Measurements from ENCODE around the gene TFPI. TPM values are rescaled to one million over a fixed set of nuclear protein-coding genes. Genes with fewer than 3 reads are reported as not detected.

The TFPI gene
- total and polyA plus RNA-seq, 10 of the 15 experiments (the other 5 are each of a cell fraction or from before 2014, with no cell fraction given), result 0.07 to 0.59 (median 0.34) TPM

DNA sequence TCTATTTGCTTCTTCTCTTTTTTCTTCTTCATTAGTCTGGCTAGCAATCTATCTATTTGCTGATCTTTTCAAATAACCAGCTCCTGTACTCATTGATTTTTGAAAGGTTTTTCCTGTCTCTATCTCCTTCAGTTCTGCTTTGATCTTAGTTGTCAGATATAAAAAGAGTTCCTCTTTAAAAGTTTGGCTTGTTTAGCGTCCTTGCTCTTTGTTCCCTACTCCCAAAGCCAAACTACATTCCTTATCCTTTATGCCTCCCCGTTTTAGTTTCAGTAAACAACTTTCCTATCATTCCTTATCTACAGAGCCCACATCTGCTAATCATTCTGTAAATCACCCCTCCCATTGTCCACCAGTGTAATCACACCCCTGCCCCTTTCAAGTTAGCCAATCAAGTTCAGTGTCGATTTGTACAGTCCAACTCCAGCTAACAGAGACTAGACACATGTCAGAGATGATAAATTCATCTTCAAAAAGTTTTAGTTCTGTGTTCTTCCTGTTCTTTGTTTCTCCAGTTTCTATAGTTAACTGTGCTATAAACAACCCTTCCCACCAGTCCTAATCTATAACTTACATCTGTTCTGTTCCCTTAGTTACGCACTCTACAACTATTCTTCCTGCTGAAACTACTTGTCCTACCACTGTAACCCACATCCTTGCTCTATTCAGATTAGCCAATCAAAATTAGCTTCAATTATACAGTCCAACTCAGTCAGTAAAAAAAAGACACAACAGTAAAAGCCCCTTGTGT, 44.4 kb downstream of the TFPI start:
- no peak overlapping the region for H3K4me3 ChIP-seq
- no peaks in the 10 kb centered on the region for H3K79me2 ChIP-seq (ENCODE audit: control insufficient read depth, insufficient read depth, low read length)
- CTCF ChIA-PET, result interaction anchor here (1.0 to 2.0 kb wide), 2 partner anchors 10 to 71 kb away, joined by 3 to 4 read pairs; no protein-coding TSS in a partner anchor
- H3K36me3 ChIP-seq (ENCODE audit: control insufficient read depth in 2 of 2, insufficient read depth in 2 of 2, low read length in 1 of 2), result no peaks in the 10 kb centered on the region
- H3K9me3 ChIP-seq (replicated peaks; ENCODE audit: control insufficient read depth, insufficient read depth, low read length), result no peaks in the 10 kb centered on the region
- intact Hi-C loops (cut with micrococcal nuclease; ENCODE audit: unreplicated experiment) (loop anchor here (10.0 kb wide), 1 partner anchor 855 kb away; no protein-coding TSS in a partner anchor), in situ Hi-C loops (cut with MboI) (no loop called here)
- H3K27ac ChIP-seq (ENCODE audit: control insufficient read depth, insufficient read depth), result no peak overlapping the region
- no peaks in the 10 kb centered on the region for H3K4me1 ChIP-seq (ENCODE audit: control insufficient read depth, insufficient read depth, low read length)
- POLR2A ChIA-PET, result interaction anchor here (0.7 kb wide), 1 partner anchor 34 kb away, joined by 3 read pairs; no protein-coding TSS in a partner anchor
- DNase-seq (ENCODE audit: low read depth, low spot score) (no peak), ATAC-seq (peak; percentile 41; the same call in 2 of the 3 replicates), FAIRE-seq (no peak)
- SMC1A ChIA-PET (ENCODE audit: uncharacterized antibody, unreplicated experiment), result interaction anchor here (0.8 to 2.1 kb wide), 3 partner anchors 10 to 71 kb away, joined by 3 to 7 read pairs (median 4); no protein-coding TSS in a partner anchor
- no peaks in the 10 kb centered on the region for H4K20me1 ChIP-seq (ENCODE audit: control insufficient read depth, insufficient read depth)
- no peak overlapping the region for H3K9ac ChIP-seq (ENCODE audit: control insufficient read depth, insufficient read depth, low read length)
- no TSS peak for BruUV-seq (replicated peaks)
- no peaks in the 10 kb centered on the region for H3K27me3 ChIP-seq (replicated peaks in 1 of 2; ENCODE audit: control insufficient read depth in 2 of 2, insufficient read depth in 2 of 2, low read length in 1 of 2)
- RAD21 ChIA-PET (ENCODE audit: unreplicated experiment), result interaction anchor here (0.7 to 1.3 kb wide), 2 partner anchors 10 kb away, joined by 3 to 5 read pairs; no protein-coding TSS in a partner anchor
- TF ChIP-seq NRF1 (conservative IDR thresholded peaks at IDR 0.05; ENCODE audit: low read depth, low read length) (no peak), KDM1A (IDR thresholded peaks at IDR 0.05; ENCODE audit: borderline replicate concordance) (no peak), KLF5 (IDR thresholded peaks at IDR 0.05; ENCODE audit: partially characterized antibody) (no peak), E2F4 (IDR thresholded peaks at IDR 0.05; ENCODE audit: low read depth, low read length) (no peak), SIX5 (IDR thresholded peaks at IDR 0.05; ENCODE audit: low read depth, low read length, severe bottlenecking) (no peak), ZNF622 (IDR thresholded peaks at IDR 0.05) (no peak), ZBED1 (IDR thresholded peaks at IDR 0.05; ENCODE audit: borderline replicate concordance) (no peak), RFX5 (IDR thresholded peaks at IDR 0.05; ENCODE audit: low read depth, low read length) (no peak), MEF2A (IDR thresholded peaks at IDR 0.05; ENCODE audit: insufficient read depth, low read depth, low read length) (no peak), NR2F1 (conservative IDR thresholded peaks at IDR 0.05) (no peak), SMC3 (IDR thresholded peaks at IDR 0.05; ENCODE audit: borderline replicate concordance, low read length) (no peak), SMAD1 (IDR thresholded peaks at IDR 0.05; ENCODE audit: low read depth, partially characterized antibody) (no peak), RBBP5 (conservative IDR thresholded peaks at IDR 0.05) (no peak), EZH2 (IDR thresholded peaks at IDR 0.05; ENCODE audit: borderline replicate concordance, control insufficient read depth, low read depth, low read length) (no peak), GATAD2B (conservative IDR thresholded peaks at IDR 0.05; ENCODE audit: low read depth) (no peak), FOS (IDR thresholded peaks at IDR 0.05; ENCODE audit: borderline replicate concordance, extremely low read depth, insufficient read length) (no peak), RELB (IDR thresholded peaks at IDR 0.05; ENCODE audit: low read depth) (no peak)
- H3K4me2 ChIP-seq (ENCODE audit: control insufficient read depth, insufficient read depth), result no peak overlapping the region
- no peak overlapping the region for H2AFZ ChIP-seq (ENCODE audit: control insufficient read depth, low read depth, low read length)
- 24% methylated on average over 4 of the region's 4 CpGs for WGBS (ENCODE audit: insufficient coverage, insufficient replicate concordance, low lambda C conversion rate, missing lambda C conversion rate)

Measured in GM12878 (cell line).